ENCODE data around the gene SSPN.

DNA sequence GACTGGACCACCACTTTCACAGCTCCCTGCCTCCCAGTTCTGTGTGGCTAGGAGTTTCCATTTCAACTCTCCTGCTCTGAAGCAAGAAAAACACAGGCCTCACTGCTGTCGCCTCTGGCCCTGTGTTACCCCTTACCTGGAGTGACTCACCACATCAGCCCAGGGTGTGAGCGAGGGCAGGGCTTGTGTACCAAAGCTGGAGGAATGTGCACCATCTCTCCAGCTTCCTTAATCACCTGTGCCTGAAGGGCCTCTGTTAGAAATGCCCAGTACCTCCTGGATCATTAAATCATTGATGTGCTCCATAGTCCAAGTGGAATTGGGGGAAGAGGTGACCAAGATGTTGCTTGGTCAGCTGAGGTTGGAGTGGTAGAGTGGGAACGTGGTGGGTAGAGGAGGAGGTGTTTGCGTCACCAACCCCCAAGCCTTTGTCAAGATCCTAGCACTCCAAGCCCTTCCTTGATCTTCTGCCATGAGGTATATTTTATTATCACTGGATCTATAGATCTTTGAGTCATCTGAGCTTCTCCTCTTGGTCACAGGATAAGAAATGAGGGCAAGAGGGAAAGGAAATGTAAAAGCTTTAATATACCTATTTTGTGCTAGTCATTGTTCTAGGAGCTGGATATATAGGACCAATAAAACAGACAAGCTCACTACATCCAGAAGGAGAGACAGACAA lies 51.3 kb downstream of the SSPN start:
- TF ChIP-seq, protein P1, sequence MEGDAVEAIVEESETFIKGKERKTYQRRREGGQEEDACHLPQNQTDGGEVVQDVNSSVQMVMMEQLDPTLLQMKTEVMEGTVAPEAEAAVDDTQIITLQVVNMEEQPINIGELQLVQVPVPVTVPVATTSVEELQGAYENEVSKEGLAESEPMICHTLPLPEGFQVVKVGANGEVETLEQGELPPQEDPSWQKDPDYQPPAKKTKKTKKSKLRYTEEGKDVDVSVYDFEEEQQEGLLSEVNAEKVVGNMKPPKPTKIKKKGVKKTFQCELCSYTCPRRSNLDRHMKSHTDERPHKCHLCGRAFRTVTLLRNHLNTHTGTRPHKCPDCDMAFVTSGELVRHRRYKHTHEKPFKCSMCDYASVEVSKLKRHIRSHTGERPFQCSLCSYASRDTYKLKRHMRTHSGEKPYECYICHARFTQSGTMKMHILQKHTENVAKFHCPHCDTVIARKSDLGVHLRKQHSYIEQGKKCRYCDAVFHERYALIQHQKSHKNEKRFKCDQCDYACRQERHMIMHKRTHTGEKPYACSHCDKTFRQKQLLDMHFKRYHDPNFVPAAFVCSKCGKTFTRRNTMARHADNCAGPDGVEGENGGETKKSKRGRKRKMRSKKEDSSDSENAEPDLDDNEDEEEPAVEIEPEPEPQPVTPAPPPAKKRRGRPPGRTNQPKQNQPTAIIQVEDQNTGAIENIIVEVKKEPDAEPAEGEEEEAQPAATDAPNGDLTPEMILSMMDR (IDR thresholded peaks at IDR 0.05) = no peak
- TF ChIP-seq EZH2phosphoT487 (IDR thresholded peaks at IDR 0.05) (no peak), EZH2 (IDR thresholded peaks at IDR 0.05) (no peak)
